Gastrocnemius medialis (tissue), 4 donors: ENCODE data around the gene IL24. TPM values are rescaled to one million over a fixed set of nuclear protein-coding genes. Genes with fewer than 3 reads are reported as not detected.

Experiments
- ATAC-seq, 2 donors: fragments of 150-250 bp; one replicate each; pipeline ENCODE4 v1.9.1; 2016
- DNase-seq, 2 donors: peaks; one replicate each; pipeline ENCODE4 v3.0.0-alpha.2; 2019
- H3K27ac ChIP-seq, 4 donors: fragments of 200-600 bp; sonication (generic); 1 replicate in 1 of 4; 2 replicates in 3 of 4; pipeline ENCODE4 v1.5.1; 2016 to 2018; ENCODE audit warnings: mild to moderate bottlenecking in 2 of 4, moderate library complexity in 1 of 4
- H3K27me3 ChIP-seq, 3 donors: fragments of 200-600 bp; sonication (generic) in 2 of 3; 1 replicate in 1 of 3; 2 replicates in 2 of 3; pipeline versions ENCODE4 v1.5.1 to v1.6.0; 2016 to 2019; ENCODE audit warnings: mild to moderate bottlenecking in 1 of 3, moderate library complexity in 1 of 3
- H3K36me3 ChIP-seq, 2 donors: fragments of 200-600 bp; sonication (generic) in 1 of 2; one replicate each; pipeline ENCODE4 v1.5.1; 2017 to 2018
- H3K4me1 ChIP-seq, 2 donors: fragments of 200-600 bp; sonication (generic) in 1 of 2; one replicate each; pipeline ENCODE4 v1.5.1; 2016 to 2017; ENCODE audit warnings: mild to moderate bottlenecking in 2 of 2
- H3K4me3 ChIP-seq, 4 donors: fragments of 200-600 bp; sonication (generic) in 3 of 4; 1 replicate in 1 of 4; 2 replicates in 3 of 4; pipeline ENCODE4 v1.5.1; 2016 to 2019; ENCODE audit warnings: mild to moderate bottlenecking in 2 of 4
- H3K9me3 ChIP-seq, 3 donors: fragments of 200-600 bp; sonication (generic) in 2 of 3; 1 replicate in 1 of 3; 2 replicates in 2 of 3; pipeline ENCODE4 v1.5.1; 2016 to 2019
- POLR2A ChIP-seq, 2 donors: fragments of 450-650 bp; IDR thresholded peaks; one replicate each; pipeline ENCODE4 v1.6.1; 2017; ENCODE audit warnings: antibody characterized with exemption in 2 of 2, mild to moderate bottlenecking in 2 of 2, moderate library complexity in 2 of 2
- in situ Hi-C, 4 donors: fragments of 200-750 bp; cut with MboI; loops; one replicate each; pipeline versions ENCODE4 v1.15.0 to v1.8.0; 2017; ENCODE audit warnings: low sequenced_read_pairs in 4 of 4
- intact Hi-C: fragments of 100-400 bp; cut with DNase I; formaldehyde crosslinking; loops from one replicate; pipeline ENCODE4 v1.15.1; 2023; ENCODE audit warnings: low total_unique reads
- total RNA-seq, 4 donors: library from RNA; depleted of rRNA; stranded (reverse); fragments of >200 nt; gene quantifications; one replicate each; pipeline versions ENCODE4 v1.1.0 to v1.2.3, GENCODE V29; 2016
- TF ChIP-seq, protein P1 (sequence below), 5 experiments: fragments of 450-650 bp in 3 of 5; fragments of 200-600 bp in 2 of 5; sonication (generic) in 2 of 5; IDR thresholded peaks in 4 of 5; conservative IDR thresholded peaks in 1 of 5; 1 replicate in 4 of 5; 2 replicates in 1 of 5; pipeline ENCODE4 v1.5.1; 2016 to 2019; ENCODE audit warnings: antibody characterized with exemption in 5 of 5, mild to moderate bottlenecking in 3 of 5, moderate library complexity in 3 of 5

IL24 gene
- total RNA-seq, 4 donors from 2014 or later, result not detected

GRCh38 chr1:206926286-206926685, 29.0 kb downstream of the IL24 start:
- Histone ChIP-seq H3K27ac (no peak overlapping the region), H3K9me3 (no peaks in the 10 kb centered on the region), H3K27me3 (no peaks in the 10 kb centered on the region), H3K36me3 (no peaks in the 10 kb centered on the region), H3K4me1 (peaks cover 0 to 4% of the 10 kb centered on the region in 2 donors), H3K4me3 (no peak overlapping the region)
- no peak for TF ChIP-seq POLR2A (IDR thresholded peaks at IDR 0.05)
- in situ Hi-C loops (no loop called here), intact Hi-C loops (no loop called here)
- DNase-seq (no peak), ATAC-seq (no peak)

DNA sequence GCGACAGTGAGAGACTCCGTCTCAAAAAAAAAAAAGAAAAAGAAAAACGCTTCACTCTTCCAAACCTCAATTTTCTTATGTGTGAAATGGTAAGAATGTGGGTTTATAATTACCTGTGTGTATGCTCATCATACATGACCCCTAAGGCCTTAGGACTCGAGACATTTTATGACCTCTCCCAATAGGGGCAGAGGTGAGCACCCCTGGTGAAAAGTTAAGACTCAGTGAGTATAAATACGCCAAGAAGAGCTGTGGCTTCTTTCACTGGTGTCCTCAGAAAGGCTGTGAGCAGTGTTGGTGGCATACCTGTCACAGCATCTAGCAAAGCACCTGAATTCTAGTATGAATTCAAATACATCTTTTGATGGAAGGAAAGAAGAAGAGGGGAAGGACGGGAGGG, 32.3 kb downstream of the IL24 start:
- H3K27me3 ChIP-seq, result no peaks in the 10 kb centered on the region
- no peaks in the 10 kb centered on the region for H3K9me3 ChIP-seq
- no peak for TF ChIP-seq POLR2A (IDR thresholded peaks at IDR 0.05)
- TF ChIP-seq, protein P1, sequence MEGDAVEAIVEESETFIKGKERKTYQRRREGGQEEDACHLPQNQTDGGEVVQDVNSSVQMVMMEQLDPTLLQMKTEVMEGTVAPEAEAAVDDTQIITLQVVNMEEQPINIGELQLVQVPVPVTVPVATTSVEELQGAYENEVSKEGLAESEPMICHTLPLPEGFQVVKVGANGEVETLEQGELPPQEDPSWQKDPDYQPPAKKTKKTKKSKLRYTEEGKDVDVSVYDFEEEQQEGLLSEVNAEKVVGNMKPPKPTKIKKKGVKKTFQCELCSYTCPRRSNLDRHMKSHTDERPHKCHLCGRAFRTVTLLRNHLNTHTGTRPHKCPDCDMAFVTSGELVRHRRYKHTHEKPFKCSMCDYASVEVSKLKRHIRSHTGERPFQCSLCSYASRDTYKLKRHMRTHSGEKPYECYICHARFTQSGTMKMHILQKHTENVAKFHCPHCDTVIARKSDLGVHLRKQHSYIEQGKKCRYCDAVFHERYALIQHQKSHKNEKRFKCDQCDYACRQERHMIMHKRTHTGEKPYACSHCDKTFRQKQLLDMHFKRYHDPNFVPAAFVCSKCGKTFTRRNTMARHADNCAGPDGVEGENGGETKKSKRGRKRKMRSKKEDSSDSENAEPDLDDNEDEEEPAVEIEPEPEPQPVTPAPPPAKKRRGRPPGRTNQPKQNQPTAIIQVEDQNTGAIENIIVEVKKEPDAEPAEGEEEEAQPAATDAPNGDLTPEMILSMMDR (IDR thresholded peaks at IDR 0.05 in 4 of 5, conservative IDR thresholded peaks at IDR 0.05 in 1 of 5), result no peak
- DNase-seq (no peak), ATAC-seq (no peak)
- in situ Hi-C loops (no loop called here), intact Hi-C loops (no loop called here)
- H3K27ac ChIP-seq, result no peak overlapping the region
- peaks cover 0 to 4% of the 10 kb centered on the region in 2 donors for H3K4me1 ChIP-seq
- H3K4me3 ChIP-seq, result no peak overlapping the region
- H3K36me3 ChIP-seq, result no peaks in the 10 kb centered on the region

- Histone ChIP-seq H3K4me3 (no peak overlapping the region), H3K27me3 (no peaks in the 10 kb centered on the region), H3K36me3 (no peaks in the 10 kb centered on the region), H3K4me1 (peaks cover 0 to 4% of the 10 kb centered on the region in 2 donors), H3K9me3 (no peaks in the 10 kb centered on the region), H3K27ac (no peak overlapping the region)
- in situ Hi-C loops (no loop called here), intact Hi-C loops (no loop called here)
- DNase-seq (no peak), ATAC-seq (no peak)
- TF ChIP-seq, protein P1 (IDR thresholded peaks at IDR 0.05 in 4 of 5, conservative IDR thresholded peaks at IDR 0.05 in 1 of 5), result no peak
- no peak for TF ChIP-seq POLR2A (IDR thresholded peaks at IDR 0.05)
Observed at GRCh38 chr1:206930210-206930798, 33.1 kb downstream of the IL24 start.

DNA sequence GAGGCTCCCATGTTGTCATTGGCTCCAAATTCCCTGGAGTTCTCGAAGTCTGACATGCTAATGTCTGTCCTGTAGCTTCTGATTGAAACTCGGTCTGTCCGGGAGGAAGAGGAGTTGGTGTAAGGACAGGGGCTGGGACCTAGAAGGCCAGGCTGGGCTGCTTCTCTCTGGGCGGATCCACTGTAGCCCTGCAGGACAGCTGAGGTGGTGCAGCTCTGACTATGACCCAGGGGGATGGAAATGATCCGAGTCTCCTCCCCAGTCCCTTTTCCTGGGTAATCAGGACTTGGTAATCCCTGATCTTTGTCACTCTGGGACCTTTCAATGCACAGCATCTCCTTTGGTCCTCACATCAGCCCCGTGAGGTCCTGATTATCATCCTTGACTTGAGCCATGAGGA, 34.5 kb downstream of the IL24 start:
- no peak for TF ChIP-seq POLR2A (IDR thresholded peaks at IDR 0.05)
- TF ChIP-seq, protein P1 (IDR thresholded peaks at IDR 0.05 in 4 of 5, conservative IDR thresholded peaks at IDR 0.05 in 1 of 5), result no peak
- no peak overlapping the region for H3K4me3 ChIP-seq
- no peaks in the 10 kb centered on the region for H3K36me3 ChIP-seq
- H3K4me1 ChIP-seq, result no peaks in the 10 kb centered on the region
- DNase-seq (no peak), ATAC-seq (no peak)
- intact Hi-C loops, result no loop called here
- H3K27me3 ChIP-seq, result no peaks in the 10 kb centered on the region
- H3K9me3 ChIP-seq, result no peaks in the 10 kb centered on the region
- H3K27ac ChIP-seq, result no peak overlapping the region
- in situ Hi-C loops, result no loop called here

DNA sequence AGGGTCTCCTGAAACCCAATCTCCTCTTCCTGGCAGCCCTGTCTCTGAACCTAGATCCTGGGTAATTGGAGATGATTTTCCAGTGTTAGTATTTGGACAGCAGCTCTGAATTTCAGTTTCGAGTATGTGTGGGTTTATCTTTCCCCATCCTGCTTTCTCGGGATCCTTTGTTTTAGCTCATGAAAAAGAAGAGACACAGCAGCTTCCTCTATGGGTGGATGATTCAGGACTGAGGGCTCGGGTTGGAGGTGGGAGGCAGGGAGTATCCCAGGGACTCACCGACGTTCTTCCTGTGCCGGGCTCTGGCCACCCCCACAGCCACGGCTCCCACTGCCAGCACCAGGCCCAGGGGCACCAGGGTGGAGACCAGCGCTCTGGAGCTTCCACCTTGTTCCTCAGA, 34.9 kb downstream of the IL24 start:
- H3K36me3 ChIP-seq, result no peaks in the 10 kb centered on the region
- H3K27me3 ChIP-seq, result no peaks in the 10 kb centered on the region
- no peak overlapping the region for H3K27ac ChIP-seq
- DNase-seq (no peak), ATAC-seq (no peak)
- in situ Hi-C loops, result no loop called here
- H3K4me3 ChIP-seq, result no peak overlapping the region
- intact Hi-C loops, result no loop called here
- H3K4me1 ChIP-seq, result no peaks in the 10 kb centered on the region
- TF ChIP-seq POLR2A (IDR thresholded peaks at IDR 0.05), result no peak
- TF ChIP-seq, protein P1 (IDR thresholded peaks at IDR 0.05 in 4 of 5, conservative IDR thresholded peaks at IDR 0.05 in 1 of 5), result no peak
- H3K9me3 ChIP-seq, result no peaks in the 10 kb centered on the region
